Adrenal gland (tissue), 12 donors: ENCODE data around the gene COL15A1. TPM values are rescaled to one million over a fixed set of nuclear protein-coding genes. Genes with fewer than 3 reads are reported as not detected.
"Not testable (repeated sequence)": the region's sequence is repeated elsewhere in the genome, so short reads cannot be mapped to it uniquely, and the experiment has no call there.

Experiments used
- DNase-seq, 7 donors: peaks; one replicate each; pipeline ENCODE4 v3.0.0-alpha.2; 2019 to 2020
- H3K27ac ChIP-seq, 5 donors: fragments of 200-600 bp; sonication (generic) in 4 of 5; 1 replicate in 3 of 5; 2 replicates in 2 of 5; pipeline versions ENCODE4 v1.5.1 to v1.8.0; 2016 to 2020; ENCODE audit warnings: mild to moderate bottlenecking in 1 of 5
- H3K27me3 ChIP-seq: fragments of 200-600 bp; 2 replicates; pipeline ENCODE4 v1.8.0; 2021
- H3K36me3 ChIP-seq, 2 donors: fragments of 200-600 bp; replicated peaks in 1 of 2; 1 replicate in 1 of 2; 2 replicates in 1 of 2; pipeline versions ENCODE4 v1.5.1 to v1.8.0; 2018 to 2022
- H3K4me1 ChIP-seq, 2 donors: fragments of 200-600 bp; replicated peaks in 1 of 2; 1 replicate in 1 of 2; 2 replicates in 1 of 2; pipeline versions ENCODE4 v1.5.1 to v1.8.0; 2018 to 2021
- H3K4me3 ChIP-seq, 4 donors: fragments of 200-600 bp; sonication (generic) in 3 of 4; one replicate each; pipeline ENCODE4 v1.5.1; 2016 to 2018
- H3K9me3 ChIP-seq, 3 donors: fragments of 200-600 bp; sonication (generic) in 1 of 3; replicated peaks in 1 of 3; 1 replicate in 2 of 3; 2 replicates in 1 of 3; pipeline versions ENCODE4 v1.5.1 to v1.8.0; 2016 to 2021
- POLR2A ChIP-seq, 2 donors: fragments of 450-650 bp; IDR thresholded peaks; one replicate each; pipeline ENCODE4 v1.6.1; 2017; ENCODE audit warnings: antibody characterized with exemption in 2 of 2, mild to moderate bottlenecking in 2 of 2, moderate library complexity in 1 of 2
- WGBS, 4 donors: extraction: QIAGEN DNeasy Blood & Tissue Kit in 2 of 4; methylation state at CpG; one replicate each; pipeline versions ENCODE4 v1.1.5 to v1.1.7; 2013 to 2017; 5-methylcytosine and 5-hydroxymethylcytosine counted together
- intact Hi-C, 2 donors: fragments of 100-400 bp; cut with DNase I; formaldehyde crosslinking; loops; one replicate each; pipeline versions ENCODE4 v1.14.1 to v1.15.0; 2022 to 2023
- polyA plus RNA-seq, 3 donors: library from polyadenylated mRNA; stranded (reverse); fragments of 200-250 nt in 2 of 3; fragments of 350-450 nt in 1 of 3; fragmentation: Illumina TruSeq in 1 of 3; extraction: RNeasy Lipid Tissue Mini Kit (QIAGEN cat#74804) in 1 of 3; gene quantifications; one replicate each; pipeline ENCODE4 v1.2.3, GENCODE V29; 2013 to 2014
- total RNA-seq, 9 donors: library from RNA; depleted of rRNA in 4 of 9; stranded (reverse); fragments of >200 nt in 4 of 9; fragments of 120-200 nt in 1 of 9; fragmentation: NEBNext Ultra II Directional in 1 of 9; extraction: Animal tissue kit (Norgen Biotek cat#: 25700) in 1 of 9; gene quantifications; one replicate each; pipeline versions ENCODE4 v1.1.0 to v1.2.4, GENCODE V29; 2013 to 2023
- TF ChIP-seq, protein P1 (sequence below), 6 experiments: fragments of 450-650 bp in 4 of 6; fragments of 200-600 bp in 2 of 6; sonication (generic) in 1 of 6; IDR thresholded peaks; 1 replicate in 5 of 6; 2 replicates in 1 of 6; pipeline versions ENCODE4 v1.5.1 to v1.8.0; 2016 to 2021; ENCODE audit warnings: antibody characterized with exemption in 6 of 6, mild to moderate bottlenecking in 2 of 6, moderate library complexity in 1 of 6
- donor health status: healthy with polysubstance abuse.
- donor health status: Bipolar disorder and iron deficiency.
- donor health status: DM: yes; HTN: yes; CAD: no.
- donor health status: DM: no; HTN: no; CAD: no.
- donor health status: DM: no; HTN: no; CAD: no.
- donor health status: DM: yes; HTN: yes; CAD: no.

The COL15A1 gene
- total and polyA plus RNA-seq, 12 donors: 34.8 to 320 (median 101) TPM

DNA sequence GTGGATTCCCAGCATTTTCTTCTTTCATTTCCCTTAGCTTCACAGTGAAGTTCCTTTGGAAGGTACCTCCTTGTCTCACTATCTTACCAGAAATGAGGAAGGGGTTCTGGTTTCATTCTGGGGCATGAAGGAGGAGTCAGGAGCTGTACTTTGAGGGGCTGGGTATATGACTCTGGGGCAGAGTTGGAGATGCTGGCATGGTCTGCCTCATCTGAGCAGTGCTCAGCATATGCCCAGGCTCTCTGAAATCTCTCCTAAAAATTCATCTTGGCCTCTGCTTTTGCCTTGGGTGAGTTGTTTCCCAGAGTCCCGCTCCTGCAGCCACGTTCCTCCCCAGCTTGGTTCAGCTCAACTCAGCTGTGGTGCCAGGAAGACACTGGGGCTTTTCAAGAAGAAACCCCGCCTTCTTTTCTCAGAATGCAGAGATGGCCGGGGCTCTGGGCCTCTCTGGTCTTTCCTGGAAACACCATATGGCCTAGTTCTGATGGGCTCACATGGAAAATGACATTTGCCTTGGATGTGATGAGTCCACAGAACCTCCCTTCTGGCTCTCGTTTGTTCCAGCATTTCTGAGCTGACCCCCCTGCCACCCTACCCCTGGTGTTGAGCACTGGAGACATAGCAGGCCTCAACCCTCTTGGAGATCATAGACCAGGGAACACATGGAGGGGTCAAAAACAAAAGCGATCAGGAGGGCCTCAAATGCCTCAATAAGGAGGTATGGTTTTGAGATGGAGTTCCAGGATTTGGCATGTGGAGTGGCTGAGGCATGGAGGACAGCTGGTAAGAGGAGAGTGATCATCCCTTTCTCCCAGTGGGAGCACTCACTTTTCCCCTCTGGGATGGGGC lies 149.2 kb downstream of the COL15A1 start:
- Histone ChIP-seq H3K27ac (no peak overlapping the region), H3K9me3 (no peaks in the 10 kb centered on the region), H3K36me3 (no peaks in the 10 kb centered on the region), H3K4me3 (no peak overlapping the region), H3K4me1 (no peaks in the 10 kb centered on the region), H3K27me3 (no peaks in the 10 kb centered on the region)
- TF ChIP-seq POLR2A (IDR thresholded peaks at IDR 0.05): no peak
- TF ChIP-seq, protein P1, sequence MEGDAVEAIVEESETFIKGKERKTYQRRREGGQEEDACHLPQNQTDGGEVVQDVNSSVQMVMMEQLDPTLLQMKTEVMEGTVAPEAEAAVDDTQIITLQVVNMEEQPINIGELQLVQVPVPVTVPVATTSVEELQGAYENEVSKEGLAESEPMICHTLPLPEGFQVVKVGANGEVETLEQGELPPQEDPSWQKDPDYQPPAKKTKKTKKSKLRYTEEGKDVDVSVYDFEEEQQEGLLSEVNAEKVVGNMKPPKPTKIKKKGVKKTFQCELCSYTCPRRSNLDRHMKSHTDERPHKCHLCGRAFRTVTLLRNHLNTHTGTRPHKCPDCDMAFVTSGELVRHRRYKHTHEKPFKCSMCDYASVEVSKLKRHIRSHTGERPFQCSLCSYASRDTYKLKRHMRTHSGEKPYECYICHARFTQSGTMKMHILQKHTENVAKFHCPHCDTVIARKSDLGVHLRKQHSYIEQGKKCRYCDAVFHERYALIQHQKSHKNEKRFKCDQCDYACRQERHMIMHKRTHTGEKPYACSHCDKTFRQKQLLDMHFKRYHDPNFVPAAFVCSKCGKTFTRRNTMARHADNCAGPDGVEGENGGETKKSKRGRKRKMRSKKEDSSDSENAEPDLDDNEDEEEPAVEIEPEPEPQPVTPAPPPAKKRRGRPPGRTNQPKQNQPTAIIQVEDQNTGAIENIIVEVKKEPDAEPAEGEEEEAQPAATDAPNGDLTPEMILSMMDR (IDR thresholded peaks at IDR 0.05): no peak
- intact Hi-C loops: no loop called here
- 77 to 91% (median 83%) methylated on average over 5 to 6 of the region's 6 CpGs for WGBS, 4 donors
- DNase-seq: no peak

DNA sequence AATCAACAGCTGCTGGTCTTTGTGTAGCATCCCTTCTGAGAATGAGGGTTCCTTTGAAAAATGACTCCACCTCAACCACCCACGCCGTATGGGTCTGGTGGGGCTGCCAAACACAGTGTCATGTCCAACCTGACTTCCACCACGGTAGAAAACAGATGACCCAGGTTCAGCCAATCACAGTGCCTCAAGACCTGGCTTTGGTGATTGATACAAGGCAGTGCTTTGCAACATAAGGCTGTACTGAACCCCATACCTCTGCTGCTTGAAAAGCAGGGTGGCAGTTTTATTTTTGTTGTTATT lies 149.7 kb downstream of the COL15A1 start:
- H3K4me1 ChIP-seq: no peaks in the 10 kb centered on the region
- no peaks in the 10 kb centered on the region for H3K27me3 ChIP-seq
- intact Hi-C loops: no loop called here
- TF ChIP-seq, protein P1 (IDR thresholded peaks at IDR 0.05): no peak
- TF ChIP-seq POLR2A (IDR thresholded peaks at IDR 0.05): no peak
- 72 to 100% (median 88%) methylated on average over 1 to 3 of the region's 3 CpGs for WGBS, 4 donors
- H3K4me3 ChIP-seq: no peak overlapping the region
- H3K27ac ChIP-seq: no peak overlapping the region
- no peaks in the 10 kb centered on the region for H3K36me3 ChIP-seq
- DNase-seq: no peak
- no peaks in the 10 kb centered on the region for H3K9me3 ChIP-seq

DNA sequence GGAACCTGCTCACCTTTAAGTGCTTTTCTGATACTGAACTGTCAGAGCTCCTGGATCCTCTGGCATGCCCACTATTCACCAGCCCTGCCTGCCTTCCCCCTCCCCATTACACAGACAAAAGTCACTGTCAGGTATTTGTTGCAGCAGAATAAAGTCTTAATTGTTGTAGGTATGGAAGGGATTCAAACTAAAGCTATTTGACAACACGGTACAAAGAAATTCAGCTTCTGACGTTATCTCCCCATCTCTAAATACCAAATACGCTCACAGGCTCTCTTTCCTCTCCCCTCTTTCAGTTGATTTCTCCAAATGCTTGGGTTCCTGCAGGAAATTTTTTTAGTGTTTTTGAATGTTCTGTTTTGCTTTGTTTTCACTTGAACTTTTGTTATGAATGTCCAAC lies 151.9 kb downstream of the COL15A1 start:
- H3K9me3 ChIP-seq: no peaks in the 10 kb centered on the region
- H3K4me3 ChIP-seq: no peak overlapping the region
- TF ChIP-seq POLR2A (IDR thresholded peaks at IDR 0.05): no peak
- TF ChIP-seq, protein P1 (IDR thresholded peaks at IDR 0.05): no peak
- no peak overlapping the region for H3K27ac ChIP-seq
- DNase-seq: no peak
- WGBS, 4 donors: 85 to 90% (median 87%) methylated on average over 3 of the region's 3 CpGs
- no peaks in the 10 kb centered on the region for H3K36me3 ChIP-seq
- intact Hi-C loops: no loop called here
- H3K27me3 ChIP-seq: no peaks in the 10 kb centered on the region
- H3K4me1 ChIP-seq: no peaks in the 10 kb centered on the region

DNA sequence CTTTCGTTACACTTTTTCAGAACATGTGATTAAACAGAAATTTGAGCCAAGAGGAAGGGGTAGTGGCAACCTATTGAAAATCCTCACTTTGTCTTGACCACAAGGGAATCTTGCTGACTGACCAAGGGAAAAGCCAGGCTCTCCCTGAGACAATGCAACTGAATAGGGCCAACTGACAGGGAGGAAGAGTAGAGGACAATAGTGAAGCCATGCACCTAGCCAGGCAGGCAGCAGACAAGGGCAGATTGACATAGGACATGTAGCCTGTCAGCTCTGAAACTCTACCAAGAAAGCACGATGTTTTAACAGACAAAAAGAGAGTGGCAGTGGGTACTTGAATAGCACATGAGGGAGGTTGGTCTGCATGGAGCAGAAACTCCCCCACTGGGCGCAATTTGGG lies 152.7 kb downstream of the COL15A1 start:
- Histone ChIP-seq H3K36me3 (no peaks in the 10 kb centered on the region), H3K27ac (no peak overlapping the region), H3K4me3 (no peak overlapping the region), H3K27me3 (no peaks in the 10 kb centered on the region), H3K4me1 (no peaks in the 10 kb centered on the region), H3K9me3 (no peaks in the 10 kb centered on the region)
- DNase-seq: no peak
- intact Hi-C loops: no loop called here
- no peak for TF ChIP-seq POLR2A (IDR thresholded peaks at IDR 0.05)
- TF ChIP-seq, protein P1 (IDR thresholded peaks at IDR 0.05): no peak
- 76 to 91% (median 88%) methylated on average over 3 of the region's 3 CpGs for WGBS, 4 donors

DNA sequence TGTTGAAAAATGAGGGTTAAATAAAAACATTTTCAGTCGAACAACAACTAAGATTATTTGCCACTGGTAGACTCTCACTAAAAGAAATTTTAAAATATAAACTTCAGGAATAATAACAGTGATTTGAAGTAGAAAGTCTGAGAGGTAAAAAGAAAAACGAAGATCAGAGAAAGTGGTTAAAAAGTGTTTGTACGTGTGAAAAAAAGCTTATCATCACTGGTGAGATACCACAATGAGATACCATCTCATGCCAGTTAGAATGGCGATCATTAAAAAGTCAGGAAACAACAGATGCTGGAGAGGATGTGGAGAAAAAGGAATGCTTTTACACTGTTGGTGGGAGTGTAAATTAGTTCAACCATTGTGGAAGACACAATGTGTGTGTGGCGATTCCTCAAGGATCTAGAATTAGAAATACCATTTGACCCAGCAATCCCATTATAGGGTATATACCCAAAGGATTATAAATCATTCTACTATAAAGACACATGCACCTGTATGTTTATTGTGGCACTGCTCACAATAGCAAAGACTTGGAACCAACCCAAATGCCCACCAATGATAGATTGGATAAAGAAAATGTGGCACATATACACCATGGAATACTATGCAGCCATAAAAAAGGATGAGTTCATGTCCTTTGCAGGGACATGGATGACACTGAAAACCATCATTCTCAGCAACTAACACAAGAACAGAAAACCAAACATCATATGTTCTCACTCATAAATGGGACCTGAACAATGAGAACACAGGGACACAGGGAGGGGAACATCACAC lies 156.3 kb downstream of the COL15A1 start:
- H3K4me3 ChIP-seq, H3K27me3 ChIP-seq, H3K36me3 ChIP-seq, H3K9me3 ChIP-seq, H3K27ac ChIP-seq, DNase-seq, H3K4me1 ChIP-seq: not testable (repeated sequence)
- 77 to 89% (median 83%) methylated on average over 5 of the region's 5 CpGs for WGBS, 4 donors
- intact Hi-C loops: loop anchor here in 1 of 2 donors (10.0 kb wide), 1 partner anchor 85 kb away; no protein-coding TSS in a partner anchor
